ENCODE results near the gene SEPTIN8.

SEPTIN8 gene

GRCh38 chr5:132777209-132778069 is at the start of gene SEPTIN8:
SEPTIN8 (minus strand) TSS chr5:132777239; CDS start chr5:132777137, 102 bp downstream.
- peak in 11 of 14 donors; percentile 34 to 82 (median 65) for DNase-seq

- DNase-seq = no peak
These were observed 49.5 kb upstream of the SEPTIN8 start for GRCh38 chr5:132826424-132827082.

GRCh38 chr5:132825834-132826391 is 48.9 kb upstream of the SEPTIN8 start:
- DNase-seq = no peak

- no peak for DNase-seq
These were observed 48.2 kb upstream of the SEPTIN8 start for GRCh38 chr5:132825033-132825833.

- DNase-seq = no peak
These were observed 47.4 kb upstream of the SEPTIN8 start for GRCh38 chr5:132824426-132824825.

- DNase-seq = peak in 1 of 14 donors; percentile 56
These were observed 46.5 kb upstream of the SEPTIN8 start for GRCh38 chr5:132823481-132824050.

- DNase-seq = peak in 2 of 14 donors; percentile 25 to 79
These were observed 45.8 kb upstream of the SEPTIN8 start for GRCh38 chr5:132822650-132823480.

- peak in 8 of 14 donors; percentile 37 to 73 (median 57) for DNase-seq
These were observed 44.8 kb upstream of the SEPTIN8 start for GRCh38 chr5:132821791-132822190.

GRCh38 chr5:132821350-132821749 is 44.3 kb upstream of the SEPTIN8 start:
- DNase-seq = peak in 2 of 14 donors; percentile 36 to 67

GRCh38 chr5:132820162-132820754 is 43.2 kb upstream of the SEPTIN8 start:
- DNase-seq = peak in 12 of 14 donors; percentile 64 to 93 (median 86)

- peak in 3 of 14 donors; percentile 45 to 58 (median 56) for DNase-seq
These were observed 42.4 kb upstream of the SEPTIN8 start for GRCh38 chr5:132819468-132819867.

- DNase-seq = no peak
These were observed 40.0 kb upstream of the SEPTIN8 start for GRCh38 chr5:132817011-132817410.

GRCh38 chr5:132816554-132816953 is 39.5 kb upstream of the SEPTIN8 start:
- DNase-seq = no peak

- DNase-seq = no peak
These were observed 39.0 kb upstream of the SEPTIN8 start for GRCh38 chr5:132816083-132816482.

GRCh38 chr5:132815454-132815853 is 38.4 kb upstream of the SEPTIN8 start:
- no peak for DNase-seq

GRCh38 chr5:132814503-132815294 is 37.7 kb upstream of the SEPTIN8 start:
- peak in 2 of 14 donors; percentile 61 to 68 for DNase-seq

- peak in 7 of 14 donors; percentile 20 to 95 (median 66) for DNase-seq
These were observed 36.8 kb upstream of the SEPTIN8 start for GRCh38 chr5:132813599-132814502.

- peak in 10 of 14 donors; percentile 28 to 79 (median 36) for DNase-seq
These were observed 36.0 kb upstream of the SEPTIN8 start, which contains the start of gene SOWAHA for GRCh38 chr5:132812781-132813598. SOWAHA (plus strand) TSS chr5:132813302; CDS start chr5:132813622, 320 bp downstream.
